ENCODE data around the gene SEMA4C.

DNA sequence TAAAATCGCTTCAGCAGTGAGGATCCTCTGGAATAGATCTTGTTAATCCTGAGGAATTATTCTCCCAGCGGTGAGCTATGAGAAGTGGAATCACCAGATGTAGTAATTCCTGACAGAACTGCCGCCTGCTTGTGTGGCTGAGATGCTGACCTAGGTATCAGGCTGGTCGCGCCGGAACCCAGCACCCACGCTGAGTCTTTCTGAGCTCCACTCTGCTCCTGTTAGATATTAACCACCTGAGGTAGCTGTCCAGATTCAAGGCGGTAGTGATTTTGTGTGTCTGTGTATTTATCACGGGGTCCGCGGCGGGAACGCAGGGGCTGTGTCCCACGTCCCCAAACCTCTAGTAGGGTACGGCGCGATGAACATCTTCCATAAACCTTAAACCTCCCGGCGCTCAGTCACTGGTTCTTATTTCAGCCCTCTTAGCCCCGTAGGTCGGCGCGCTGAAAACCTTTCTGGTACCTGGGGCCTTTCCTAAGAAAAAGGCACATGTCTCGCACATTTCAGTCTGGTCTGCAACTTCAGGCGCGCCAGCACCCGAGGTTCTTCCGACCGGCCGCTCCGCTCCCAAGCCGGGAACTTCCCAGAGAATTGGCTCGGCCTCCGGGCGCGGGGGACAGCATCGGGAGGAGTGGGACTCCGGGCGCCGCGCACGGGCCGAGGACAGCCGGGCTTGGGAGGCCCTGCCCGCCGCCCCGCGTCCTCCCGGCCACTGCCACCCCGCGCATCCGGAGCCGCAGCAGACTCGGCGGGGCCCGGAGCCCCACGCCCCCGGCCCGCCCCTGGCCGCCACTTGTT, 54.4 kb downstream of the SEMA4C start:
- no peak for TF ChIP-seq SAFB (IDR thresholded peaks at IDR 0.05; ENCODE audit: borderline replicate concordance, low read depth, low read length)
- no peak for TF ChIP-seq IRF1 (CRISPR knock-in tag; IDR thresholded peaks at IDR 0.05; ENCODE audit: borderline replicate concordance)
- no peak for TF ChIP-seq LCOR (CRISPR knock-in tag; IDR thresholded peaks at IDR 0.05)
